GM12878 (cell line): Measurements from ENCODE around the gene NUDT3.

Source experiments
- CHD1 ChIP-seq: IDR thresholded peaks from 2 replicates; pipeline ENCODE4 v1.6.1; 2012; ENCODE audit warnings: low read depth, low read length, improper control_type of control experiment
- CTCF ChIP-seq, 3 experiments: IDR thresholded peaks in 2 of 3; conservative IDR thresholded peaks in 1 of 3; 2 replicates each; pipeline ENCODE4 v1.5.1; 2011; ENCODE audit warnings: low read depth in 3 of 3, low read length in 3 of 3, mild to moderate bottlenecking in 3 of 3, control low read depth in 2 of 3, moderate library complexity in 2 of 3, inconsistent platforms in 1 of 3, mixed read lengths in 1 of 3; ENCODE audit not compliant: control insufficient read depth in 2 of 3, insufficient read depth in 1 of 3; ENCODE audit errors: extremely low read depth in 1 of 3
- ETV6 ChIP-seq, 2 experiments: fragments of 450-650 bp in 1 of 2; IDR thresholded peaks in 1 of 2; conservative IDR thresholded peaks in 1 of 2; 2 replicates each; pipeline ENCODE4 v1.6.1; 2014; ENCODE audit warnings: antibody characterized with exemption in 1 of 2, borderline replicate concordance in 1 of 2, low read depth in 1 of 2, mild to moderate bottlenecking in 1 of 2, moderate library complexity in 1 of 2
- EZH2 ChIP-seq: IDR thresholded peaks from 2 replicates; pipeline ENCODE4 v1.6.1; 2012; ENCODE audit warnings: low read depth, mild to moderate bottlenecking, control low read depth, inconsistent platforms, low read length, borderline replicate concordance; ENCODE audit not compliant: control insufficient read depth
- FOS ChIP-seq: IDR thresholded peaks from 3 replicates; pipeline ENCODE4 v1.6.1; 2011; ENCODE audit warnings: borderline replicate concordance; ENCODE audit not compliant: insufficient read length; ENCODE audit errors: extremely low read depth
- HDAC2 ChIP-seq: fragments of 200-600 bp; sonication (generic); IDR thresholded peaks from 2 replicates; pipeline ENCODE4 v1.6.1; 2017
- POLR2A ChIP-seq: IDR thresholded peaks from 2 replicates; pipeline ENCODE4 v1.6.1; 2011; ENCODE audit warnings: low read depth, mild to moderate bottlenecking, low read length
- POLR2AphosphoS5 ChIP-seq: IDR thresholded peaks from 2 replicates; pipeline ENCODE4 v1.6.1; 2011; ENCODE audit warnings: mild to moderate bottlenecking, low read length, inconsistent platforms
- SP1 ChIP-seq: IDR thresholded peaks from one replicate; pipeline ENCODE4 v1.6.1; 2011; ENCODE audit warnings: low read depth, low read length
- SUZ12 ChIP-seq: fragments of 200-600 bp; sonication (generic); IDR thresholded peaks from one replicate; pipeline ENCODE4 v1.6.1; 2018; ENCODE audit warnings: antibody characterized with exemption, mild to moderate bottlenecking; ENCODE audit not compliant: unreplicated experiment
- TAF1 ChIP-seq: IDR thresholded peaks from 2 replicates; pipeline ENCODE4 v1.6.1; 2011; ENCODE audit warnings: mild to moderate bottlenecking, low read depth, low read length, borderline replicate concordance
- TF ChIP-seq, protein P1 (sequence below): IDR thresholded peaks from 2 replicates; pipeline ENCODE4 v1.6.1; 2012; ENCODE audit warnings: low read depth, low read length, improper control_type of control experiment

- TF ChIP-seq ETV6 (conservative IDR thresholded peaks at IDR 0.05 in 1 of 2, IDR thresholded peaks at IDR 0.05 in 1 of 2; ENCODE audit: borderline replicate concordance in 1 of 2, low read depth in 1 of 2) (no peak), SP1 (no peak), SUZ12 (no peak), CTCF (IDR thresholded peaks at IDR 0.05 in 2 of 3, conservative IDR thresholded peaks at IDR 0.05 in 1 of 3; ENCODE audit: control insufficient read depth in 2 of 3, extremely low read depth in 1 of 3, insufficient read depth in 1 of 3, low read depth in 3 of 3, low read length in 3 of 3) (no peak), POLR2A (no peak), TAF1 (no peak), CHD1 (no peak), FOS (no peak), HDAC2 (no peak), POLR2AphosphoS5 (no peak), EZH2 (no peak)
- TF ChIP-seq, protein P1, sequence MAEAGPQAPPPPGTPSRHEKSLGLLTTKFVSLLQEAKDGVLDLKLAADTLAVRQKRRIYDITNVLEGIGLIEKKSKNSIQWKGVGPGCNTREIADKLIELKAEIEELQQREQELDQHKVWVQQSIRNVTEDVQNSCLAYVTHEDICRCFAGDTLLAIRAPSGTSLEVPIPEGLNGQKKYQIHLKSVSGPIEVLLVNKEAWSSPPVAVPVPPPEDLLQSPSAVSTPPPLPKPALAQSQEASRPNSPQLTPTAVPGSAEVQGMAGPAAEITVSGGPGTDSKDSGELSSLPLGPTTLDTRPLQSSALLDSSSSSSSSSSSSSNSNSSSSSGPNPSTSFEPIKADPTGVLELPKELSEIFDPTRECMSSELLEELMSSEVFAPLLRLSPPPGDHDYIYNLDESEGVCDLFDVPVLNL: no peak
These were observed 93.5 kb downstream of the NUDT3 start for GRCh38 chr6:34298941-34299340.
